GM12875 (cell line): Measurements from ENCODE around the gene SMR3B.

Experiments used
- H3K4me3 ChIP-seq: one replicate; pipeline ENCODE4 v1.5.1; 2011; ENCODE audit warnings: low read depth, low read length, control low read depth
- CTCF ChIP-seq: IDR thresholded peaks from 2 replicates; pipeline ENCODE4 v1.5.1; 2011; ENCODE audit warnings: low read depth, mild to moderate bottlenecking, control low read depth, inconsistent platforms, low read length, moderate library complexity, borderline replicate concordance; ENCODE audit not compliant: insufficient read depth

SMR3B gene

DNA sequence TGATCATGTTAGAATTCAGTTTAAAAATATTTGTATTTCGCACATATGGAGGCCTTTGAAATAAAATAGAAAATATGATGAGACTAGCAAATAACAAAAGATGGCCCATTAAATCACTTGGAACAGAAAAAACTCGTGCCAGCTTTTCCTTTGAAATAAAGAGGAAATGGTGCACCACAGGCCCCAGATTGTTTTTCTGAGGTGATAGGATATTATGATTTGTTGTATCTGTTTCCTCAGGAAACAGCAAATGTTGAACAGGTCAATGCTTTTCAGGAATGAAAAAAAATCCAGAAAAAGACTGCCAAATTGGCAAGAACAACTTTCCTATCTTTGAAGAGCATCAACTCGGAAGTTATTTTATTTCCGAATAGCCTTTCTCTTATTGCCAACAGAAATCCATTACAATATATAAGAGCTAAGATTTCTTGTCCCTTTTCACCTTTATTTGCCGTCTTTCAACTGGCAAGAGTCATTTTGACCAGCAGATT lies at the start of gene SMR3B:
TSS of gene SMR3B (plus strand) at position 441 of the 491 bp plus-strand sequence. CDS start 1,380 bp downstream, outside the sequence.
- no peak within 1 kb of the TSS for H3K4me3 ChIP-seq
- no peak for TF ChIP-seq CTCF

DNA sequence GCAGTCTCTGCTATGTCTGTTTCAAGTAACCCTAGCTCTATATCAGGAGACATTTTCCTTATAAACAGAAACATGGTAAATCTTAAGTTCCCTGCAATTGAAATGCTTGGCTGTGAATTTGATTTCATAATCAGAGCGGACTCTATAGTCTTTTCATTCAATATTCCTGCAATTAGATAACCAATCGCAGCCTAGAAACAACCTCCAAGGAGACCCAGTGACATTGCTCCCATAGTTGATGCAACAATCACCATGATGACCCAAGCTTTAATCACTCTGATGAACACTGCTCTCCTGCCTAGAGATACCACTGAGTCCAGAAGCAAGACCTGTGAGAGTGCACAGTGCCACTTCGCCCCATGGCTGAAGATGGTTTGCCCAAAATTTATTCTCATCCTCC lies 48.2 kb upstream of the SMR3B start, which contains the start of gene CABS1:
TSS of gene CABS1 (plus strand) at position 301 of the 400 bp plus-strand sequence. CDS start at position 360, 59 bp downstream.
- no peak for TF ChIP-seq CTCF
- H3K4me3 ChIP-seq = no peak within 1 kb of the TSS

DNA sequence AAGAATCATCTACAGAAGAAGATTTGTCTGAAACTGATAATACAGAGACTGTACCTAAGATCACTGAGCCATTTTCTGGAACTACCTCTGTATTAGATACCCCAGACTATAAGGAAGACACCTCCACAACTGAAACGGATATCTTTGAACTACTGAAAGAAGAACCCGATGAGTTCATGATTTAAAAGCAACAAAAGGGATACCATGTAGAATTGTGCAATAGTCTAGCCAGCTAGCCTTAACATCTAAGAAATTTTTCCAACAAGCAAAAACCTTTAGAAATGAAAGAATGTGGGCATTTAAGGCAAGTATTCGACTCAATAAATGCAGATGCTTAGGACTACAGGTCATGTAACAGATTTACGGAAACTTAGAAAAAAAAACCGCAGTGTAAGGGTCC lies 46.9 kb upstream of the SMR3B start:
- H3K4me3 ChIP-seq = no peak overlapping the region
- TF ChIP-seq CTCF = no peak

DNA sequence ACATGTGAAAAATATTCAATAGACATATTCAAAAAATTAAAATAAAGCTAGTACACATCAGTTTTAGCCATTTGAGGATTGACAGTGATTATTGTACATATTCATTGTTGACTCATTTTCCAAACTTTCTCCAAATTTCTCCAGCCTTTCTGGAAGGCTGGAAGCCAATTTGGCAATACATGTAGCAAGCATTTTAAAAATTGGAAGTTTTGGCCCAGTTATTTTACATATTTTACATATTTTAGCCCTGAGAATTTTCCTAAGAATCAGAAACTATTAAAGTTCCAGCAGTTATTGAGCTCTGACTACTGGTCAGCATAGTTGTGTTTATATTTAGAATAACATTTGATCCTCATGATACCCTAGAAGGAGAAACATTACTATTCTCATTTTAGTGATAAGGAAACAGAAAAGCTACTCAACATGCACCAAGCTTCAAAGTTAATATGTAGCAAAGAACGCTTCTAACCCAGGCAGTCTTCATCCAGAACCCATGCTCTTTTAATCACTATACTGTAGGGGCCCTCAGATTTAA lies 45.0 kb upstream of the SMR3B start:
- no peak overlapping the region for H3K4me3 ChIP-seq
- no peak for TF ChIP-seq CTCF

DNA sequence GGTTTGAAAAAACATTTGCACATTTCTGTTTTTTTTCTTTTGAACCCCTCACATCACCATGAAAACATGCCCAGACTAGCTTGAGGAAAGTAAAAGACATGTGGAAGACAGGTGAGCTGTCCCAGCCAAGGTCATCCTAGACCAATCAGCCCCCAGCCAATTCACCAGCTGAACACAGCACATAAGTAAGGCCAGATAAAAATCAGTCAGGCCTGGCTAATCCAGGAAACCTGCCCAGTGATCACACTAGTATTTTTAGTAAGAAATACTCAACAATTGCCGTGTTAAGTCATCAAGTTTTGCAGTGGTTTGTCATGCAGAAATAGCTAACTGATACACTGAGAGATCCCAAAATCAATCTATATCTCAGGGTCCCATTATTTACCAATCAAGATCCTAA lies 26.7 kb upstream of the SMR3B start:
- TF ChIP-seq CTCF = no peak
- no peak overlapping the region for H3K4me3 ChIP-seq

- TF ChIP-seq CTCF = no peak
- H3K4me3 ChIP-seq = no peak overlapping the region
These were observed 23.7 kb upstream of the SMR3B start for GRCh38 chr4:70359115-70359661.

DNA sequence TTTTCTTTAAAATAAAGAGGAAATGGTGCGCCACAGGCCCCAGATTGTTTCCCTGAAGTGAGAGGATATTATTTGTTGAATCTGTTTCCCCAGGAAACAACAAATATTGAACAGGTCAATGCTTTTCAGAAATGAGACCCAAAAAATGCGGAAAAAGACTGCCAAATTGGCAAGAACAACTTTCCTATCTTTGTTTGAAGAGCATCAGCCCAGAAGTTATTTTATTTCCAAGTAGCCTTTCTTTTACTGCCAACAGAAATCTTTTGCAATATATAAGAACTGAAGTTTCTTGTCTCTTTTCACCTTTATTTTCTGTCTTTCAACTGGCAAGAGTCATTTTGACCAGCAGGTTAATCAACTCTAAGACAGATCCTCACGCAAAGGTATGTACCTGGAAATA lies 22.5 kb upstream of the SMR3B start, which contains the start of gene SMR3A:
TSS of gene SMR3A (plus strand) at position 301 of the 400 bp plus-strand sequence. CDS start 1,356 bp downstream, outside the sequence.
- no peak for TF ChIP-seq CTCF
- H3K4me3 ChIP-seq = no peak within 1 kb of the TSS
